Stimulated activated CD4-positive, alpha-beta T cell treated with anti-CD3 and anti-CD28 coated beads, Interleukin-4, amount 100 ng/mL, for 1 hour (primary cell): ENCODE measurements around the gene AFM.
"Not testable (repeated sequence)": the region's sequence is repeated elsewhere in the genome, so short reads cannot be mapped to it uniquely, and the experiment has no call there.

Experiments used
- DNase-seq: peaks from one replicate; pipeline ENCODE4 v3.0.0-alpha.2; 2020

Gene AFM

DNA sequence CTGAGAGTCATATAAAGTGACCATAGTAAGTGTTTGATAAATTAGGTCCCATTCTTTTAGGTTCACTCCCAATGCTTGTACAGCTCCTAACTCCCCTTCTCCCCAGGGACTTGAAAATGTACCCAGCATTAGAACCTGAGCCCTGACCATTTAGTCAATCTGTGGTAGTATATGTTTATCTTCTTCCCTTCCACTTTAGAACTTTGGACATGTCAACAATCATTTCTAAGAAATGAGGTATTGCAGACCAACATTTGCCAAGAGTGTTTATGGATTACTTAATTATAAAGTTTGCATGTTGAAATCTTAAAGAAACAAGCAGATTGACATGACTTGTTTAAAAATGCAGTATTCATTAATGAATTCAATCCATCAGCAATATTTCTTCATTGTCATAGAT, 26.0 kb downstream of the AFM start:
- no peak for DNase-seq

DNA sequence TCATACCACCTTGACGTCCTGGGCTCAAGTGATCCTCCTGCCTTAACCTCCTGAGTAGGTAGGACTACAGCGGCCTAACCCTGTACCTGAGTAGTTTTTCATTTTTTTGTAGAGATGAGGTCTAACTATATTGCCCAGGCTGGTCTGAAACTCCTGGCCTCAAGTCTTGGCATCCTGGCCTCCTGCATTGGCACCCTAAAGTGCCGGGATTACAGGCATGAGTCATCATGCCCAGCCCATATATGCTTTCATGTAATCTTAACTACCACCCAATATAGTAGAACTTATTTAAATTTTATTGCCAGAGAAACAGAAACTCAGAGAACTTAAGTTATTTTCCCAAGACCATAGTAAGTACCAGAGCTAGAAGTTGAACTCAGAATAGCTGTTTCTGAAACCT, 27.1 kb downstream of the AFM start:
- DNase-seq = no peak

DNA sequence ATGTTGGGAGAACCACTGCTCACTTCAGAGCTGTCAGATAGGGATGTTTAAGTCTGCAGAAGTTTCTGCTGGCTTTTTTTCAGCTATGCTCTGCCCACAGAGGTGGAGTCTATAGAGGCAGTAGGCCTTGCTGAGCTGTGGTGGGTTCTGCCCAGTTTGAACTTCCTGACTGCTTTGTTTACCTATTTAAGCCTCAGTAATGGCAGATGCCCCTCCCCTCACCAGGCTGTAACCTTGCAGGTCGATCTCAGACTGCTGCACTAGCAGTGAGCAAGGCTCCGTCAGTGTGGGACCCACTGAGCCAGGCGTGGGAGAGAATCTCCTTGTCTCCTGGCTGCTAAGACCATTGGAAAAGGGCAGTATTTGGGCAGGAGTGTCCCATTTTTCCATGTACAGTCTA, 36.8 kb downstream of the AFM start:
- DNase-seq = no peak

DNA sequence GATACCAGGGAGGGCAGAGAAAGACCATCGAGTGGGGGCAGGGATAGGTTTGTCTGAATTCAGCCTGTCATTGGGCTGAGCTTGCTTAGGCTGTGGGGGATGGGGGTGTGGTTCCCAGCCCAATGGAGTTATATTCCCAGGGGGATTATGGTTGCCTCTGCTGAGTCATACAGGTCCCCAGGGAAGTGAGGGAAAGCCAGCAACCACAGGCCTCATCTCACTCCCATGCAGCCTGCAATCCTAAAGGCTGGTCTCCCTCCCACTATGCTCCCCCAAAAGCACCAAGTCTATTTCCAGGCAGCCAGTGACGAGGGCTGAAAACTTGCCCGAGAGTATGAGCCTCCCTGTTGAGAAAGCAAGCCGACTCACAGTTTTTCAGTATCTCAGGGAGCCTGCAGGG, 39.3 kb downstream of the AFM start:
- DNase-seq = no peak

DNA sequence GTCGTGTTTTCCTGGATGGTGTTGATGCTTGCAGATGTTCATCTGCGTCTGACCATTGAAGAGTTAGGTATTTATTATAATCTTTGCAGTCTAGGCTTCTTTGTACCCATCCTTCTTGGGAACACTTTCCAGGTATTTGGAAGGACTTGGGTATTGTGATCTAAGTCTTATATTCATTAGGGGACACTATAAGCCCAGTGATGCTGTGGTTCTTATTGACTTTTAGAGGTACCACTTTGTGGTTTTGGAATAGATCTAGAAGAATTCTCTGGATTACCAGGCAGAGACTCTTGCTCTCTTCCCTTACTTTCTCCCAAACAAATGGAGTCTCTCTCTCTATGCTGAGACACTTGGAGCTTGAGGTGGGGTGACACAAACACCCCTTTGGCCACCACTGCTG, 41.6 kb downstream of the AFM start:
- no peak for DNase-seq

DNA sequence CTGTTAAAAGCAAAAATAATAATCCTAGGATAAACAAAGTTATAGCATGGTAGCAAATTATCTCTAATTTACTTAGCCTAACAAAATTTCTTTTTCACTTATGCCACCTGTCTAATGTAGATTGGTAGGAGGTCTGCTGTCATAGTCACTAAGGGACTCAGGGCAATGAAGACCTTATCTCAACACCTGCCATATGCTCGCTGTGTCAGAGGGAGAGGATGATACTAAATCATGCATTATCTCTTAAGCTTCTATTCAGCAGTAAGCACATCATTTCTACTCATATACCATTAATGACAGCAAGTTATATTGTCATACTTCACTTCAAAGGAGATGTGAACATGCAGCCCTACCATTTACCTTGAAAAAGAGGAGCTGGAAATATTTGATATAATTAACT, 44.1 kb downstream of the AFM start:
- no peak for DNase-seq

DNA sequence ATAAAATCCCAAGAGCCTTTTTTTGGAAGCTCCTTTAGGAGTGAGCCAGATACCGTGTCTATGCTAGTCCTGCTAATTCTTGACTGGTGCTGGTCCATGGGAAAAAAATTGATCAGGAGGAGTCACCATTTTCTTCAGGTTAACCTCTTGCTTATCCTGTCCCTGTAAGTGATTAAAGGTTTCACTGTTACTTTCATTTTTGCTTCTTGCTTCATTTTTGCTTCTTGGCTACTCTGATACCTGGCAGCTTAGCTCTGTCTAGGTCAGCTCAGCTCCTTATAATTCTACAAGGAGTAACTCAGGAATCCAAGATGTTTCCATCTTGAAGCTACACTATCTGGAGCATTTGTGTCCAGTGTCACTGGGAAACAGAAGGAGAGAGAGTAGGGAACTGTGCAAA, 45.7 kb downstream of the AFM start:
- DNase-seq = no peak

DNA sequence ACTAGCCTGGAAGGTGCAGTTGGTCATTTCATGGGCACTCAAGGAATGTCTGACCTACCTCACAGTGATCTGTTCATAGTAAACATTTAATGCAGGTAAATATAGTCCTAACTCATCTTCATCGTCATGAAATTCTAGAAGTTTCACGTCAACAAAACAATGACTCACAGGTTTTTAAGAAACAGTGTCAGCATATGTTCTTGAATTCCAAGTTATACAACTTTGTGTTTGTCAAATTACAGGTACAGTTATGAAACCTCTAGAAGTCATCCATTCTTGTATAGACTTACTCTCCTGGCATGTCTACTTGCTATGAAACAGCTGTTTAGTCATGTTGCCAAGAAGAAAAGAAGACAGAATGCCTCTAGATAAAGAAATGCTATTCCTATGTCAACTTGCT, 46.6 kb downstream of the AFM start:
- DNase-seq = no peak

DNA sequence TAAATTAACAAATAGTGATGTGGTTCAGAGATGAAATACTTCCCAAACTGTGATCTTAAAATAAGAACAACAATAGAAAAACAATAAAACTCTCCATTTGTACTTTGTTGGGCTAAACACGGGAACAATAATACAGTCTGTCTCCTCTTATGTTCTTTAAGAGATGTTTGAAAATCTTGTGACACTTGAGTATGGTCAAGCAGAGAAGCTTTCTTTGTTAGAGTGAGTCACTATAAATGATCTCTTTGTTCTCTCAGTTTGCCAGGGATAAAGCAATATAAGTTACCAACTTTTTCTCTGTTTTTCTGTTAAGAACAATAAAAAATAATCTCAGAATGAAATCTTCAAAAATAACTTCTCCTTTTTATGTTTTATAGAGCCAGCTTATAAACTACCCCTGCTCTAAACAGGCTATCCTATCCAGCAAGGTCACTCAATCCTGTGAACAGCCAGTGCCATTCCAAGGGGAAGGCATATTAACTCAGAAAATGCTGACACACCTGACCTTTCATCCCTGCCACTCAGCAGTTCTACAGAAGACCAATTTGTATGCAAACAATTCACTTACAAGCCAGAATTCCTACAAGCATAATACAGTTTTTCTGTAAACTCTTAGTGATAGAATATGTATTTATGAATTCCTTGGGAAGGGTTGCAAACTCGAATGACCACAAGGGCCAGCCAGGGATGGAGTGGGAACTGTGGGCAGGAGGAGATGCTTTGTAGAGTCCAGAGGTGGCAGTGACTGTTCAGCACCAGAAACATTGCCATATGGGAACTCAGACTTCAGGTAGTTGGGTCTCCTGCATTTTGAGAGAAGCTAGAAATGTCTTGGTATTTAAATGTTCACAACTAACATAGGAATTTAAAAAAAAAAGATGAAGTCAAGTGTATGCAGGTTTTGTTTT, 52.2 kb downstream of the AFM start:
- DNase-seq = no peak

DNA sequence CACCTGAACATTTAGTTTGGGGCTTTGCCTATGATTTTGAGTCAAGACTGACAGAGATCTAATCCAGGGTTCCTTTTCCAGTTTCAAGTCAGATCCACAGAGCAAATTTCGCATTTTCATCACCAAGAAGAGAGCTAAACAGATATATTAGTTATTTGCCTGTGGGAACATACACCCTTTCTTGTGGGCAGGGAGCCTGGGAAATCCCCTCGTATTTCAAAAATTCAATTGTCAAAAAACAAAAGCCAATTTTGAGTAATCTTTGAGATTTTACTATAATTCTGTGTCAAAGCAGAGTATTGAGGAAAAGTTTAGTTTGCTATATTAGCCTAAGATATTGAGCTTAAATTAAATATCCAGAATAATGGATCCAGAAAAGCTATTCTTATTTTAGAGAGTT, 56.6 kb downstream of the AFM start:
- no peak for DNase-seq

DNA sequence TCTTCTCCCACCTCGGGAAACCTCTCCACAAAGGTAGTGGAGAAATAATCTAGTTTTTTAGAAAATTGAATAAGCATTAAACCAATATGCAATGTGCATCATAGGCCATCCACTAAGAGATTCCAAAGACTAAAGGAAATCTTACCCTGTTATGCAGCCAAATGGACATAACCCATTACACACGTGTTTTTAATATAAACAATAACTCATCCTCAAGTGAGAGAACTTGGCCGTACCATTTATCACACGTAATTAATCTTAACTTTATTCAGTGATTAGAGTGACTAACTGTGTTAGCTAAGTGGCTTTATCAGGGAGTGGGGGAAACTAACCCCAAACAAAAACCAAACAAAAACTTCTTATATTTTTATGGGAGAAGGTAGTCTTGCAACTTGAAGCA, 57.8 kb downstream of the AFM start:
- no peak for DNase-seq

DNA sequence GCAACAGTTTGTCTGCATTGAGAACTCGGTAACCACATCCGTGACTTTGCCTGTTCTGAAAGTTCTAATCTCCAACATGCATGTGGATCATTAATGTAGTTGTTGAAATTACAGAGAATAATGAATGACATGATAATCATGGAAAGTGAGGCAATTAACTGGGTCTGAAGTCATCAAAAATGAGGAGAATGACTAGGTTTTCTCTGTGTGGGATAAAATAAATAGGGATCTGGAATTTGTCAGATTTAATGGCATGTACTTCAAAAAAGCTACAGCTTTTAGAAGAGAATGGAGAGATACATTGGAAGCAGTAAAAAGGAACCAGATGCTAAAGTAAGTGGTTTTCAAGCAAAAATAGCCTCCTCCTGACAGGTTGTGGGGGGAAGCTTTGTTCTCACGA, 59.3 kb downstream of the AFM start:
- no peak for DNase-seq

DNA sequence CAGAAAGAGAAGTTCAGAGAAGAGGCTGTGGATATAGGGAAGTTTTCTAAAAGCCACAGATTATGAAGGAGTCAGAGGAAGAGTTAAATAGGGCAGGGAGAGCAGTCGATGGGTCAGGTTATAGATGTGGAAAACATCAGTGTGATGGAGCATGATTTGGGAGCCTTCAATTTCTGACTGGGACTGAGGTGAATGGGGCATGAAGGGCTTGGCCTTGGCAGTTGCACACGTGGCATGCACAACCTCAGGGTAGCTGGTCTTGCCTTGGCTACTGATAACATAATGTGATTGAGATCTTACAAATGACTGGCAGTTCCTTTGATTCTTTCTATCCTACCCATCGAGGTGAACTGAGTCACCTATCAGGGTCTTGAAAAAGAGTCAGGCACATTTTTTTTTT, 59.7 kb downstream of the AFM start:
- no peak for DNase-seq

DNA sequence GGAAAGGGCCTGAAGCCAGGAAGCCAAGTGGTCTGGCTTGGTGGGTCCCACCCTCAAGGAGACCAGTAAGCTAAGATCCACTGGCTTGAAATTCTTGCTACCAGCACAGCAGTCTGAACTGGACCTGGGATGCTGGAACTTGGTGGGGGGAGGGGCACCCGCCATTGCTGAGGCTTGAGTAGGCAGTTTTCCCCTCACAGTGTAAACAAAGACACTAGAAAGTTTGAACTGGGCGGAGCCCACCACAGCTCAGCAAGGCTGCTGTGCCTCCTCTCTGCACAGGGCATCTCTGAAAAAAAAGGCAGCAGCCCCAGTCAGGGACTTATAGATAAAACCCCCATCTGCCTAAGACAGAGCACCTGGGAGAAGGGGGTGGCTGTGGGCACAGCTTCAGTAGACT, 63.1 kb downstream of the AFM start:
- DNase-seq = no peak

DNA sequence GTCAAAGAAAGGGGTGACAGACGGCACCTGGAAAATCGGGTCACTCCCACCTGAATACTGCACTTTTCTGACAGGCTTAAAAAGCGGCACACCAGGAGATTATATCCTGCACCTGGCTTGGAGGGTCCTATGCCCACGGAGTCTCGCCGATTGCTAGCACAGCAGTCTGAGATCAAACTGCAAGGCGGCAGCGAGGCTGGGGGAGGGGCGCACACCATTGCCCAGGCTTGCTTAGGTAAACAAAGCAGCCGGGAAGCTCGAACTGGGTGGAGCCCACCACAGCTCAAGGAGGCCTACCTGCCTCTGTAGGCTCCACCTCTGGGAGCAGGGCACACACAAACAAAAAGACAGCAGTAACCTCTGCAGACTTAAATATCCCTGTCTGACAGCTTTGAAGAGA, 69.3 kb downstream of the AFM start:
- DNase-seq = not testable (repeated sequence)
